ENCODE results near the gene DPEP1. TPM values are rescaled to one million over a fixed set of nuclear protein-coding genes. Genes with fewer than 3 reads are reported as not detected.

Gene DPEP1
- total RNA-seq, 1 donor from 2014 or later = 0.20 TPM

DNA sequence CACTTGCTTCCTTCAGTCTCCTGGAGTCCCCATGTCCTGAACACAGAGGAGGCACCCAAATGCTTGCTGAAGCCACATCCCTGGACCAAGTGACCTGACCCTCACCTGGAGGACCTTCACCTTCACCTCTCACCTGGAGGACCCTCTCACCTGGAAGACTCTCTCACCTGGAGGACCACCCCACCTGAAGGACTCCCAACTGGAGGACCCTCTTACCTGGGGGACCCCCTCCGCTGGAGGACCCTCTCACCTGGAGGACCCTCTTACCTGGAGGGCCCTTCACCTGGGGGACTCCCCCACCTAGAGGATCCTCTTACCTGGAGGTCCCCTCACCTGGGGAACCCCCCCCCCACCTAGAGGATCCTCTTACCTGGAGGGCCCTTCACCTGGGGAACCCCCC is 72.5 kb downstream of the DPEP1 start:
- DNase-seq (ENCODE audit: low read depth in 2 of 2) = no peak

DNA sequence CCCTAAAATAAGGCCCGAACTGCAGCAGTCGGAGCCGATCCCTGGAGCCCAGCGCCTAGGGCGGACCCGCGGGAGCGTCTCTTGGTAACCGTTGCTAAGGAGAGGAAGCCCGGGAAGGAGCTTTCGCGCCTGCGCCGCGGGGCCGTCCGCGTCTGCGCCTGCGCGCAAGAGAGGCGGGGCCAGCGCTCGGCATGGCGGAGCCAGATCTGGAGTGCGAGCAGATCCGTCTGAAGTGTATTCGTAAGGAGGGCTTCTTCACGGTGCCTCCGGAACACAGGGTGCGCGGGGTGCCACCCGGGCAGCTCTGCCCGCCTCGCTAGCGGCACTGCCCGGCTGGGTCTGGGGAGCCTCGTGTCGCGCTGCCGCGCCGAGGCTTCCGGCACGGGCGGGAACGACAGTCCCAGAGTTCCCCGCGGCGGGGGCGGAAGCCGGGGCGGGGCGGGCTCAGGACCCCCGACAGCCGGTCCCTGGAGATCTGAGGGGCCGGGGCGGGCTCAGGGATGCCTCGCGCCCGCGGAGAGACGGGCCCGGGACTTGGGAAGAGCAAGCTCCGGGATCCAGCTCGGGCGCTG is 73.2 kb downstream of the DPEP1 start, which contains the start of gene CDK10:
Gene CDK10 (plus strand): TSS at position 170 of the 572 bp plus-strand sequence. CDS start 22 bp downstream, at position 192.
- peak; percentile 86 to 89 for DNase-seq (ENCODE audit: low read depth in 2 of 2)

DNA sequence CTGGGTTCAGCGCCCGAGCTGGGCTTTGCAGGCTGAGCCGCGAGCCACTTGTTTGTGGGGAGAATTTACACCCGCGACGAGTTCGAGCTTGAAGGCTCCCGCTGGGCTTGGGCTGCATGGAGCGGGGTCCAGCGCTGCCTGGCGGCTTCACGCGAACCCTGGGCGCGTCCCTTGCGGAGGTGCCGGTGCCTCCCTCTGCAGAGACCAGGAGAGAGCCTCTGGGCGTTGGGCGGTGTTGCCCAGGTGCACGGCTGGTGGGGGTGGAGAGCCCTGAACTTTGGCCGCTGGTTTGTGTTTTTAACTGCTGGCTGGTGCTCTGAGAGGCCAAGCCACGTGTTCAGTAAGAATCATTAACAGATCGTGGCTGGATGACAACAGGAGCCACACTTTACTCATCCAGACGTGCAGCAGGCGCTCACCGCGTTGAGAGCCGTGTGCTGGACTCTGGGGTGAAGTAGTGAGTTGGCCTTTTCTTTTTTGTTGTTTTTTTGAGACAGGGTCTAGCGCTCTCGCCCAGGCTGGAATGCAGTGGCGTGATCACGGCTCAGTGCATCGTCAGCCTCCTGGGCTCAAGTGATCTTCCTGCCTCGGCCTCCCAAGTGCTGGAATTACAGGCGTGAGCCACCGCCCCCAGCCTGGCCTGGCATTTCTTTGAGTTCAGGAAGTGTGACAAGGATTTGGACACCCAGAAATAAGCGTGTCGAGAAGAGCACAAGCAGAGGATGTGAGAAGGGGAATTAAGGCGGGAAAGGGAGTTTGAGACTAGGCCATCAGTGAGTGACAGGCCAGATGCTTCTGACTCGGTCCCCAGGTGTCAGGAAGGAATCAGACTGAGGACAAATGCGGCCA is 73.9 kb downstream of the DPEP1 start:
- DNase-seq (ENCODE audit: low read depth in 2 of 2) = peak; percentile 38 to 61

Other genes starting within 250 kb of the DPEP1 start
- 31.6 and 31.9 TPM in 2 replicates for gene ANKRD11, start 123.1 kb upstream of the DPEP1 start, total RNA-seq
- gene SPG7, start 105.2 kb upstream of the DPEP1 start, total RNA-seq = 75.8 and 94.6 TPM in 2 replicates
- gene RPL13, start 53.0 kb upstream of the DPEP1 start, total RNA-seq = 2,557 and 4,242 TPM in 2 replicates
- 1.2 and 3.5 TPM in 2 replicates for gene CPNE7, start 37.9 kb upstream of the DPEP1 start, total RNA-seq
- 59.3 and 81.5 TPM in 2 replicates for gene CHMP1A, start 44.1 kb downstream of the DPEP1 start, total RNA-seq
- 0.87 and 1.4 TPM in 2 replicates for gene SPATA33, start 44.2 kb downstream of the DPEP1 start, total RNA-seq
- gene CDK10, start 73.0 kb downstream of the DPEP1 start, total RNA-seq = 23.1 and 38.5 TPM in 2 replicates
- 8.1 and 10.1 TPM in 2 replicates for gene SPATA2L, start 88.1 kb downstream of the DPEP1 start, total RNA-seq
- 4.1 and 4.4 TPM in 2 replicates for gene VPS9D1, start 107.3 kb downstream of the DPEP1 start, total RNA-seq
- gene ZNF276, start 107.9 kb downstream of the DPEP1 start, total RNA-seq = 8.3 and 14.5 TPM in 2 replicates
- 5.6 and 6.5 TPM in 2 replicates for gene FANCA, start 203.0 kb downstream of the DPEP1 start, total RNA-seq
- 1.3 and 2.4 TPM in 2 replicates for gene SPIRE2, start 214.8 kb downstream of the DPEP1 start, total RNA-seq